Thoracic aorta (tissue), 2 donors: ENCODE measurements around the gene KRTAP9-8. TPM values are rescaled to one million over a fixed set of nuclear protein-coding genes. Genes with fewer than 3 reads are reported as not detected.

Experiments
- ATAC-seq: fragments of 150-250 bp; one replicate; pipeline ENCODE4 v1.8.0; 2017; ENCODE audit warnings: low read depth; ENCODE audit not compliant: insufficient number of reproducible peaks, low FRiP score
- DNase-seq: peaks from one replicate; pipeline ENCODE4 v3.0.0-alpha.2; 2020; ENCODE audit warnings: low spot score
- H3K27ac ChIP-seq, 2 donors: fragments of 200-600 bp; sonication (generic); 1 replicate in 1 of 2; 2 replicates in 1 of 2; pipeline ENCODE4 v1.5.1; 2016; ENCODE audit warnings: mild to moderate bottlenecking in 2 of 2, moderate library complexity in 2 of 2
- H3K27me3 ChIP-seq: fragments of 200-600 bp; sonication (generic); replicated peaks from 2 replicates; pipeline ENCODE4 v1.6.0; 2016; ENCODE audit warnings: mild to moderate bottlenecking; ENCODE audit not compliant: insufficient read depth
- H3K36me3 ChIP-seq: fragments of 200-600 bp; sonication (generic); one replicate; pipeline ENCODE4 v1.5.1; 2016
- H3K4me1 ChIP-seq, 2 donors: fragments of 200-600 bp; sonication (generic); 1 replicate in 1 of 2; 2 replicates in 1 of 2; pipeline versions ENCODE4 v1.5.1 to v1.6.0; 2016; ENCODE audit warnings: low read depth in 2 of 2, mild to moderate bottlenecking in 1 of 2; ENCODE audit not compliant: control insufficient read depth in 1 of 2
- H3K4me3 ChIP-seq: fragments of 200-600 bp; sonication (generic); 2 replicates; pipeline ENCODE4 v1.5.1; 2016; ENCODE audit warnings: mild to moderate bottlenecking
- H3K9me3 ChIP-seq: fragments of 200-600 bp; sonication (generic); 2 replicates; pipeline ENCODE4 v1.5.1; 2016
- total RNA-seq, 2 donors: library from RNA; depleted of rRNA; stranded (reverse); fragments of >200 nt; gene quantifications; one replicate each; pipeline versions ENCODE4 v1.1.0 to v1.2.3, GENCODE V29; 2016
- TF ChIP-seq, protein P1 (sequence below): fragments of 200-600 bp; sonication (generic); IDR thresholded peaks from one replicate; pipeline ENCODE4 v1.5.1; 2019; ENCODE audit warnings: antibody characterized with exemption

Gene KRTAP9-8
- total RNA-seq, 2 donors from 2014 or later: not detected

- Histone ChIP-seq H3K27ac (no peak overlapping the region), H3K27me3 (no peaks in the 10 kb centered on the region), H3K4me3 (no peak overlapping the region), H3K36me3 (no peaks in the 10 kb centered on the region), H3K4me1 (no peaks in the 10 kb centered on the region), H3K9me3 (no peaks in the 10 kb centered on the region)
- DNase-seq (no peak), ATAC-seq (no peak)
- TF ChIP-seq, protein P1, sequence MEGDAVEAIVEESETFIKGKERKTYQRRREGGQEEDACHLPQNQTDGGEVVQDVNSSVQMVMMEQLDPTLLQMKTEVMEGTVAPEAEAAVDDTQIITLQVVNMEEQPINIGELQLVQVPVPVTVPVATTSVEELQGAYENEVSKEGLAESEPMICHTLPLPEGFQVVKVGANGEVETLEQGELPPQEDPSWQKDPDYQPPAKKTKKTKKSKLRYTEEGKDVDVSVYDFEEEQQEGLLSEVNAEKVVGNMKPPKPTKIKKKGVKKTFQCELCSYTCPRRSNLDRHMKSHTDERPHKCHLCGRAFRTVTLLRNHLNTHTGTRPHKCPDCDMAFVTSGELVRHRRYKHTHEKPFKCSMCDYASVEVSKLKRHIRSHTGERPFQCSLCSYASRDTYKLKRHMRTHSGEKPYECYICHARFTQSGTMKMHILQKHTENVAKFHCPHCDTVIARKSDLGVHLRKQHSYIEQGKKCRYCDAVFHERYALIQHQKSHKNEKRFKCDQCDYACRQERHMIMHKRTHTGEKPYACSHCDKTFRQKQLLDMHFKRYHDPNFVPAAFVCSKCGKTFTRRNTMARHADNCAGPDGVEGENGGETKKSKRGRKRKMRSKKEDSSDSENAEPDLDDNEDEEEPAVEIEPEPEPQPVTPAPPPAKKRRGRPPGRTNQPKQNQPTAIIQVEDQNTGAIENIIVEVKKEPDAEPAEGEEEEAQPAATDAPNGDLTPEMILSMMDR: no peak
These were observed 40.6 kb downstream of the KRTAP9-8 start for GRCh38 chr17:41278176-41278955.

DNA sequence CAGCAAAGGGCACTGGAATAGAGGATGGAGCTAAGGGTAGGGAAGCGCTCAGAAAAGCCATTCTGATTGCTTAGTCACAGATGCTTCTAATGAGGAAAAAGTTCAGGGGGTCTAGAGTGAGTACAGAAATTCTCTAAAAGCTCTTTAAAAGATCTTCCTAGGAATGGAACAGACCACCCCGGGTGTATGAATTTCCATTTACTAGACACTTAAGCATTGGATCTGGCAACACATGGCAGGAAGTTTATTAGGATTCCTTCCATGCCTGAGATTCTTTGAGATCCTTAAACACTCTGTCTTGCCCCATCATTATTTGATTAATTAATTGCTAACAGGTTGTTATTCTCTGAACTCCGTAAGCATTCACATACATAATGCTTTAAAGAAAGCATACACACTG lies 46.2 kb downstream of the KRTAP9-8 start:
- Histone ChIP-seq H3K9me3 (no peaks in the 10 kb centered on the region), H3K36me3 (no peaks in the 10 kb centered on the region), H3K4me1 (no peaks in the 10 kb centered on the region), H3K27ac (no peak overlapping the region), H3K4me3 (no peak overlapping the region), H3K27me3 (no peaks in the 10 kb centered on the region)
- TF ChIP-seq, protein P1: no peak
- DNase-seq (no peak), ATAC-seq (no peak)

GRCh38 chr17:41284546-41284945 lies 46.7 kb downstream of the KRTAP9-8 start:
- TF ChIP-seq, protein P1: no peak
- DNase-seq (no peak), ATAC-seq (no peak)

DNA sequence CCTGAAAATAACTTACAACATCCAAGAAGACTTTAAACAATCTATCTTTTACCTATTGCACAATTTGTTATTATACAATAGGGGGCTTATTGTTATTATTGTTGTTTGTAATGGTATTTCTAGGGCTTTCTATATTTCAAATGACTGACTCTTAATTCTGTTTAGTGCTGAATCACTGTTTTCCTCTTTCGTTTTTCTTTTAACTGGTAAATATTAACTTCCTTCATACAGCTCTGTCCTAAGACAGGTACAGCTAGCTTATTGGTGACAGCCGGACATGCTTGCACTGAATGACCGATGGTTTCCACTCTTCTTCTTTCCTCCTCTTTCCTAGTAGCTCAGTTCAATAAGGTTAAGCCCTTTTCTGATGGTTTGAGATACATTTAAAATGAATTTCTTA lies 49.3 kb downstream of the KRTAP9-8 start:
- Histone ChIP-seq H3K27me3 (no peaks in the 10 kb centered on the region), H3K9me3 (no peaks in the 10 kb centered on the region), H3K36me3 (no peaks in the 10 kb centered on the region), H3K4me3 (no peak overlapping the region), H3K4me1 (no peaks in the 10 kb centered on the region), H3K27ac (no peak overlapping the region)
- DNase-seq: no peak
- TF ChIP-seq, protein P1: no peak
- no peak for ATAC-seq

More at GRCh38 chr17:41284546-41284945, 46.7 kb downstream of the KRTAP9-8 start:
- no peaks in the 10 kb centered on the region for H3K9me3 ChIP-seq
- no peak overlapping the region for H3K27ac ChIP-seq
- no peaks in the 10 kb centered on the region for H3K36me3 ChIP-seq
- H3K4me1 ChIP-seq: no peaks in the 10 kb centered on the region
- H3K4me3 ChIP-seq: no peak overlapping the region
- H3K27me3 ChIP-seq: no peaks in the 10 kb centered on the region

Other genes starting within 250 kb of the KRTAP9-8 start
- gene KRTAP3-3, start 243.8 kb upstream of the KRTAP9-8 start, total RNA-seq: not detected
- gene KRTAP3-2, start 238.1 kb upstream of the KRTAP9-8 start, total RNA-seq: not detected
- gene KRTAP3-1, start 228.9 kb upstream of the KRTAP9-8 start, total RNA-seq: not detected
- gene KRTAP1-5, start 210.8 kb upstream of the KRTAP9-8 start, total RNA-seq: not detected
- not detected for gene KRTAP1-4, start 207.8 kb upstream of the KRTAP9-8 start, total RNA-seq
- gene KRTAP1-3, start 203.1 kb upstream of the KRTAP9-8 start, total RNA-seq: not detected
- gene KRTAP1-1, start 196.5 kb upstream of the KRTAP9-8 start, total RNA-seq: not detected
- not detected for gene KRTAP2-1, start 190.7 kb upstream of the KRTAP9-8 start, total RNA-seq
- gene KRTAP2-2, start 182.8 kb upstream of the KRTAP9-8 start, total RNA-seq: not detected
- not detected for gene KRTAP2-3, start 177.9 kb upstream of the KRTAP9-8 start, total RNA-seq
- not detected for gene KRTAP2-4, start 172.1 kb upstream of the KRTAP9-8 start, total RNA-seq
- gene KRTAP4-7, start 153.8 kb upstream of the KRTAP9-8 start, total RNA-seq: not detected
- not detected for gene KRTAP4-8, start 139.9 kb upstream of the KRTAP9-8 start, total RNA-seq
- not detected for gene KRTAP4-16, start 135.8 kb upstream of the KRTAP9-8 start, total RNA-seq
- gene KRTAP4-9, start 132.6 kb upstream of the KRTAP9-8 start, total RNA-seq: not detected
- not detected for gene KRTAP4-11, start 119.6 kb upstream of the KRTAP9-8 start, total RNA-seq
- gene KRTAP4-12, start 113.8 kb upstream of the KRTAP9-8 start, total RNA-seq: not detected
- gene KRTAP4-6, start 97.5 kb upstream of the KRTAP9-8 start, total RNA-seq: not detected
- gene KRTAP4-5, start 88.2 kb upstream of the KRTAP9-8 start, total RNA-seq: not detected
- gene KRTAP4-4, start 77.3 kb upstream of the KRTAP9-8 start, total RNA-seq: not detected
- gene KRTAP4-3, start 69.8 kb upstream of the KRTAP9-8 start, total RNA-seq: not detected
- not detected for gene KRTAP4-2, start 59.8 kb upstream of the KRTAP9-8 start, total RNA-seq
- not detected for gene KRTAP4-1, start 53.1 kb upstream of the KRTAP9-8 start, total RNA-seq
- not detected for gene KRTAP9-1, start 48.1 kb upstream of the KRTAP9-8 start, total RNA-seq
- not detected for gene KRTAP9-2, start 11.4 kb upstream of the KRTAP9-8 start, total RNA-seq
- gene KRTAP9-3, start 5.5 kb upstream of the KRTAP9-8 start, total RNA-seq: not detected
- gene KRTAP9-4, start 11.7 kb downstream of the KRTAP9-8 start, total RNA-seq: not detected
- not detected for gene KRTAP9-9, start 17.4 kb downstream of the KRTAP9-8 start, total RNA-seq
- not detected for gene KRTAP9-6, start 27.4 kb downstream of the KRTAP9-8 start, total RNA-seq
- not detected for gene KRTAP9-7, start 37.7 kb downstream of the KRTAP9-8 start, total RNA-seq
- gene KRTAP29-1, start 64.9 kb downstream of the KRTAP9-8 start, total RNA-seq: not detected
- gene KRTAP16-1, start 71.3 kb downstream of the KRTAP9-8 start, total RNA-seq: not detected
- gene KRTAP17-1, start 77.7 kb downstream of the KRTAP9-8 start, total RNA-seq: not detected
- gene KRT33A, start 112.8 kb downstream of the KRTAP9-8 start, total RNA-seq: not detected
- gene KRT33B, start 131.8 kb downstream of the KRTAP9-8 start, total RNA-seq: not detected
- gene KRT34, start 144.3 kb downstream of the KRTAP9-8 start, total RNA-seq: not detected
- gene KRT31, start 159.6 kb downstream of the KRTAP9-8 start, total RNA-seq: not detected
- not detected for gene KRT37, start 186.6 kb downstream of the KRTAP9-8 start, total RNA-seq
- not detected for gene KRT38, start 203.0 kb downstream of the KRTAP9-8 start, total RNA-seq
- gene KRT32, start 229.4 kb downstream of the KRTAP9-8 start, total RNA-seq: not detected
- not detected for gene KRT35, start 243.2 kb downstream of the KRTAP9-8 start, total RNA-seq